Measurements from ENCODE around the gene PHF2.

- TF ChIP-seq CTCF (IDR thresholded peaks at IDR 0.05; ENCODE audit: low read depth, low read length) (no peak), EZH2phosphoT487 (IDR thresholded peaks at IDR 0.05; ENCODE audit: low read depth) (no peak)
Observed at GRCh38 chr9:93589688-93590087, 13.3 kb downstream of the PHF2 start.

Data from OCI-LY3 (cell line).